Measurements from ENCODE around the gene IL23R.
"Not testable (repeated sequence)": the region's sequence is repeated elsewhere in the genome, so short reads cannot be mapped to it uniquely, and the experiment has no call there.

IL23R gene

DNA sequence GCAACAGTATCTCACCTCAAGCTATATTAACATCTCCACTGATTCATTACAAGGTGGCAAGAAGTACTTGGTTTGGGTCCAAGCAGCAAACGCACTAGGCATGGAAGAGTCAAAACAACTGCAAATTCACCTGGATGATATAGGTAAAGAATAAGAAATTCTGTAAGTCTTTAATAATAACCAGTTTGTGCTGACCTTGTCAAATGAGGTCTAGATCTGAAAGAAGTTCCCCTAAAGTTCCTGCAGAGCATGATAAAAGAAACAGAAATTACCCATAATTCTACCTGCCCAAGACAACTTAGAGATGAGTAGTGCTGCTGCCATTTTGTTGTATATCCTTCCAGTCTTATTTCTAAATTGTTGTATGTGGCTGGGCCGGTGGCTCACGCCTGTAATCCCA lies 34.5 kb downstream of the IL23R start:
- no peak for DNase-seq

DNA sequence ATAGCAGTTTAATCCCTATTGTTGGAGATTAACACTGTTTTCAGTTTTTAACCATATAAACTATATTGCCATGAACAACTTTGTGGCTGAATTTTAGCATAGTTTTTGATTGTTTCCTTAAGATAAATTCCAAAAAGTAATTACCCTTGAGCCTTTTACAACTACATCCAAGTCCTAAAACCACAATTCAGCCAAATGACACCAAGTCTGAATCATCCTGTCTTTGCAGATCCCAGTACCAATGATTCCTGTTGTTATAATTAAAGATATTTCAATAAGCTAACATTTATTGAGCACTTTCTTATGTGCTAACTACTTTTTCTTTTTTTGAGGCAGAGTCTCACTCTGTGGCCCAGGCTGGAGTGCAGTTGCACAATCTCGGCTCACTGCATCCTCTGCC lies 35.6 kb downstream of the IL23R start:
- no peak for DNase-seq

DNA sequence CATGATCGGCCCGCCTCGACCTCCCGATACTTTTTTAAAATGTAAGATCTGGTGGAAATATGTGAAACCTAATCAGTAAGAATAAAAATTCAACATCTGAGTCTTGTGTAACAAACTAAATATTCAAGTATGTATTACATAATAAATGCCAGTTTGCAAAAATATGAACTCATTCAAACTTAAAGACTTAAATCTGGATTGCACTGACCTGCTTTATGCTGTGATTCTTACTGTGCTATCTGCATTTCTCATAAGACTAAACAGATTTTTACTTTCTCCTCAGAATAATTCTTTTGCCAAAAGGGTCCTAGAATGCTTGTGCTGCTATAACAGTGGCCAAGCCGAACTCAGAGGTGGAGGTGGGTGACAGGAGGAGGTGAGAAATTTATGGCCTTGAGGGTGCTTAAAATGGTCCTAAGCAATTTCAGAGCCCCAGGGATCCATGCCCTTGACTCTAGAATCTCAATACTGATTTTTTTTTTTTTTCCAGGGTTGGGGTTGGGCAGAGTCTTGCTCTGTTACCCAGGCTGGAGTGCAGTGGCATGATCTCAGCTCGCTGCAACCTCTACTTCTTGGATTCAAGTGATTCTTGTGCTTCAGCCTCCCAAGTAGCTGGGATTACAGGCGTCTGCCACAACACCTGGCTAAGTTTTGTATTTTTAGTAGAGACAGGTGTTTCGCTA lies 38.2 kb downstream of the IL23R start:
- DNase-seq: no peak

- not testable (repeated sequence) for DNase-seq
These were observed 41.1 kb downstream of the IL23R start for GRCh38 chr1:67207398-67207797.

DNA sequence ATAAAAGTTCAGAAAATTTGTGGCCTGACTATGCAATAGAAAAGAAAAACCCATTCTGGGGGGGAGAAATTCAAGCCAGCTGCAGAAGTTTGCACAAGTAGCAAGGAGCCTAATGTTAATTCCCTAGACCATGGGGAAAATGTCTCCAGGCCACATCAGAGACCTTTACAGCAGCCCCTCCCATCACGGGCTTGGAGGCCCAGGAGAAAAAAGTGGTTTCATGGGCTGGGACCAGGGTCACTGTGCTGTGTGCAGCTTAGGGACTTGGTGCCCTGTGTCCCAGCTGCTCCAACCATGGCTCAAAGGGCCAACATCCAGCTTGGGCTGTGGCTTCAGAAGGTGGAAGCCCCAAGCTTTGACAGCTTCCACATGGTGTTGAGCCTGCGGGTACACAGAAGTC lies 42.0 kb downstream of the IL23R start:
- DNase-seq: no peak

DNA sequence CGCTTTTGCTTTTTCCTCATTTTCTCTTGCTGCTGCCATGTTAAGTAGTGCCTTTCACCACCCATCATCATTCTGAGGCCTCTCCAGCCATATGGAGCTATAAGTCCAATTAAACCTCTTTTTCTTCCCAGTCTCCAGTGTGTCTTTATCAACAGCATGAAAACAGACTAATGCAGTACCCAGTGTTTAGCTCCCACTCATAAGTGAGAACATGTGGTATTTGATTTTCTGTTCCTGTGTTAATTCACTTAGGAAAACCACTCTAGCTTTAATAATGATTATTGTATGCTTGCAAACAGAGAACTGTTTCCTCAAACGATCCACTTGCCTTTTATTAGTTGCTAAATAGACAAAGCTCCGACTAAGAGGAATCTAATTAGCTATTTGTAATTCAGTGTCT lies 43.3 kb downstream of the IL23R start:
- DNase-seq: no peak

DNA sequence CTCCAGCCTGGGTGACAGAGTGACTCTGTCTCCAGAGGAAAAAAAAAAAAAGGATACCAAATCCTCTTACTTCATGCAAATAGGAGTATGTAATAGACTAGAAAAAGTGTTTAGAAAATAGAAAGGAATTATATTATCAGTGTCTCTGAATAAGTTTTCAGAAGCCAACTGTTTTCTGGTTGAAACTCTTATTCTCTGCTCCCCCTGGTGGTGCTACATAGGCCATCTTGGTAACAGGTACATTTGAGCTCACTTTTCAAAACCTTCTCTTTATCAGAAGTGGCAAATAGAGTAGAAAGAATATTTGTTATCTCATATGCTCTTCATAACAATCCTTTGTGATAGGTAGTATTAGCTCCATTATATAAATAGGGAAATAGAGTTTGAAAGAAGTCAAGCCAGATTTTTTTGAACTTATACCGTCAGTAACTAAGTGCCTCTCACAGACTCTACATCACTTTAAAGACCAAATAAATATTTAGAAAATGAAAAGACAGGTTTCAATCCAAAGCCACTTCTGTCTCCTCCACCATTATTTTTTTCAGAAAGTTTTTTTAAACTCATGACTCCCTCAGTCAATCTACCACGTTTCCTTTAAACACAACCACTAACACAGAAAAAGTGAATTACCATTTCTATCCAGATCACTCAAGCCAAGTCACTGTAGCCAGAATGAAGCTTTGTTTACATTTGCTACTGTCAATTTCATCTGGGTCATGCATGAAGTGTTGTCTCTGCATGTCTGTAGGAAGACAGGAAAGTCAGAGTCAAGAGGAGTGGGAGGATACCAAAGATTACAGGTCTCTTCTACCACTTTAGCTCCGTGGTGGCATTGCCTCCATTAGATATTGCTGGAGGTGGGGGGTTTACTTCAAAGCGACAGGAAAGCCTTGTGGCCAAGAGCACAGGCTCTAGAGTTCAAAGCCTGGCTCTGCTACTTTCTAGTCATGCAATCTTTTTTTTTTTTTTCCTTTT lies 45.6 kb downstream of the IL23R start:
- DNase-seq: no peak

DNA sequence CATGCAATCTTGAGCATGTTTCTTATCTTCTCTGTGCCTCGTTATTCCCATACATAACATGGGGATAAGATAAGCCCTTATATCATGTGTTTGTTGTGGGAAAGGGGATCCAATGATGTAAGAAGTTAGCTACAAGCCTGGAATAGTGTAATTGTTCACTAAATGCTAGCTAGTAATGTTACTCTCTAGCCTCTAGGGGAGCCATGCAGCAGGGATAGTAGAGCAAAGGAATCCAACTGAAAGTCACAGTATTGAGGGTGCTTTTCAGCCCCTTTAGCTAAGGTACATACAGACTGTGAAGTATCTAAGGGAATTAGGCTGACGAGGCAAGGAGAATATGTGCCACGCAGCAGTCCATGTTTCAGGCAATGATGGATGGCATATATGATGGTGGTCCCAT lies 46.9 kb downstream of the IL23R start:
- DNase-seq: no peak

- no peak for DNase-seq
These were observed 47.7 kb downstream of the IL23R start for GRCh38 chr1:67213948-67214347.

DNA sequence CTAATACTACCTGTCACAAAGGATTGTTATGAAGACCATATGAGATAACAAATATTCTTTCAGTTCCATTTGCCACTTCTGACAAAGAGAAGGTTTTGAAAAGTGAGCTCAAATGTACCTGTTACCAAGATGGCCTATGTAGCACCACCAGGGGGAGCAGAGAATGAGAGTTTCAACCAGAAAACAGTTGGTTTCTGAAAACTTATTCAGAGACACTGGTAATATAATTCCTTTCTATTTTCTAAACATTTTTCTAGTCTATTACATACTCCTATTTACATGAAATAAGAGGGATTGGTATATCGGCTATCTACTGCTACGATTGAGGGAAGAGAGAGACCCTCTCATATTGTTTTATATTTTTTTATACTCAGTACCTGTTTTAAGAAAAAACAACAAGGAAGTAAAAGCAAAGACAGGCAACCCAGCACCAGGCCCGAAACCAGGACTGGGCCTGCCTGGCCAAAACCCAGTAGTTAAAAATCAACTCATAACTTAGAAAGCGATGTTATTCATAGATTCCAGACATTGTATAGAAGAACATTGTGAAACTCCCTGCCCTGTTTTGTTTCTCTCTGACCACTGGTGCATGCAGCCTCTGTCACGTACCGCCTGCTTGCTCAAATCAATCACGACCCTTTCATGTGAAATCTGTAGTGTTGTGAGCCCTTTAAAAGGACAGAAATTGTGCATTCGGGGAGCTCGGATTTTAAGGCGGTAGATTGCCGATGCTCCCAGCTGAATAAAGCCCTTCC lies 48.3 kb downstream of the IL23R start:
- no peak for DNase-seq

DNA sequence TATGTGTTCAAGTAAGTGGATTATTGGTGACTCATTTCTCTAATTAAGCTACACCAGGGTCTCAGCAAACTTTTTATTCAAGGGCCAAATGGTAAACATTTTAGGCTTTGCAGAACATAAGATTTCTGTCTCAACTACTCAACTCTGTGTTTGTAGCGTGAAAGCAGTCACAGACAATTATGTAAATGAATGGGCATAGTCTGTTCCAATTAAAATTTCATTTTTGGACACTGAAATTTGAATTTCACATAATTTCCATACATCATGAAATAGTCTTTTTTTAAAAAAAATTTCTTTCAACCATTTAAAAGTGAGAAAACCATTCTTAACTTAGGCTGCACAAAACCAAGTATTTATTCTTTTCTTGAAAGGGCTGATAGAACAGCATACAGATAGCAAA lies 50.1 kb downstream of the IL23R start:
- no peak for DNase-seq

DNA sequence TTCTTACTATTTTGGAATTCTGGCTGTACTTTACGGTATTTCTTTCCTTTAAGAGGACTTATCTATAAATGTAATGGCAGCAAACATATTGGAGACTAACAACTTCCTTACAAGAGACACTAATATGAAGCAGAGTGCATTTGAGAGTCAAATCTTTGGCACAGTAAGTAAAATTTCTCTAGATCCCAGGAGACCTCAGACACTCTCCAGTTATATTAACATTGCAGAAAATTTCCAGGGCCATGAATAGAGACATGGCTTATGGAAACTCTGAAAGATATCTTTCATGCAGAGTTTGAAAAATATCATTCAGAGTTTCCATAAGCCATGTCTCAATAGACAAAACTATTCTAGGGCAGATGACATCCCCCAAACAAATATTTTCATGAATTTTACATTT lies 51.2 kb downstream of the IL23R start:
- DNase-seq: no peak

DNA sequence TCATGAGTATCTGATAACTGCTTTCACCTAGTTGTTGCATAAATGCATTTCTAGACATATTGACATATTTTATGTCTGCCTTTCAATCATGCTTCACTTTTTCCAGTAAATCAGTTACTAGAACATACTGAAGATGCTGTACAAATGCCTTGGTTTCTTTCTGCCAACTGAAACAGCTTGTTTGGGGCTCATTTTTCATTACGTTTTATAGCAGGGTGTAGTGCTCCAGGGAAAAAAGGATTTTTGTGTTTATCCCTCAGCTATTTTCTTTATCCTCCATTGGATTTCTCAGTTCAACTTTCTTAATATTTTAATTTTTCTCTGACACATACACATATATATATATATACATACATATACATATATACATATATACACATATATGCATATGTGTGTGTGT lies 51.7 kb downstream of the IL23R start:
- no peak for DNase-seq

GRCh38 chr1:67224856-67225255 lies 58.6 kb downstream of the IL23R start:
- DNase-seq: no peak

DNA sequence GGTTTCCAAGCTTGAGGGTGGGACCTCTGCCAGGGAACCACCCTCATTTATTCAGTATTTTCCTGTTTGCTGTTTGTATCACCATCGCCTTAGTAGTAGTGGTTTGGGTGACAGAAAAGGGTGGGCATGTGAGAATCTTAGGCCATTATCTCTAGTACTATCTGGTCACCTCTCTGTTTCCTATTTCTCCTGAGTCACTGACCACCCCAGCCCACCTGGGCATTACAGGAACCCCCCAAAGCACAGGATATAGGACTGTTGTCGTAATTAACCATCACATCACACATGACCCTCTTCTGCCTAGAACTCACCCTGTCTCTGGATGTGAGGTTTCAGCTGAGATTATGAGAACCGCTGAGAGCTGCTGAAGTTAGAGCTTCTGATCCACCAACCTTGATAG lies 60.4 kb downstream of the IL23R start:
- no peak for DNase-seq

DNA sequence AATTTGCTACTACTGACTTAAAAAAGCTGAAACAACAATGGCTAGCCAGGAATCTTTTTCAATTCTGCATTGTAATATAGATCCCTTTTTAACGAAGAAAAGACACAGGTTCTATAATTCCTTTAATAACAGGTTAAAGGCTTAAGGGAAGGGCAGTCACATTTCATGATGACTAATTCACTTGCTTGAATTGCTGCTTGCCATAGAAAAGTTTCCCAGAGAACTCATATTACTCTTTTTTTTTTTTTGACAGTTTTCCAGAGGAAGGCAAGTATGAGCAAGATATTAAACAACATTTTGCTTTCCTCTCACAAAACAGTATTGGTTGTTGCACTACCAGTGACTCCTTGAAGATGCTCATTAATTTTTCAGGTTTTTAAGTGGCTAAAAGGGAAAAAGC lies 60.9 kb downstream of the IL23R start:
- no peak for DNase-seq

DNA sequence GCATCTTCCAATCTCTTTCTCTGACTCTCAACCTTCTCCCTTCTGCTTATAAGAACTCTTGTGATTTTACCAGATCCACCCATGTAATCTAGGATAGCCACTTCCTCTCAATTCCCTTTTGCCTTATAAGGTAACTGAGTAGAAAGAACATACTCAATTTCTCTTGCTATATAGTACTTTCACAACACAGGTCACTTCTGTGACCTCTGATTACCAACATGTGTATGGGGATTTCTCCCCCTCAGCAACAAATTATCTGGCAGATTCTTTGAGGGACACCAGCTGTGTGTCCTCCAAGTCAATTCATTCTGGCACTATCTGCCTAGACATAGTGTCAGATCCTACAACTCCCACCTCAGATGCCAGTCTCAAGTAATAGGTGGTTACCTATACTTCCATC lies 62.5 kb downstream of the IL23R start:
- DNase-seq: no peak

DNA sequence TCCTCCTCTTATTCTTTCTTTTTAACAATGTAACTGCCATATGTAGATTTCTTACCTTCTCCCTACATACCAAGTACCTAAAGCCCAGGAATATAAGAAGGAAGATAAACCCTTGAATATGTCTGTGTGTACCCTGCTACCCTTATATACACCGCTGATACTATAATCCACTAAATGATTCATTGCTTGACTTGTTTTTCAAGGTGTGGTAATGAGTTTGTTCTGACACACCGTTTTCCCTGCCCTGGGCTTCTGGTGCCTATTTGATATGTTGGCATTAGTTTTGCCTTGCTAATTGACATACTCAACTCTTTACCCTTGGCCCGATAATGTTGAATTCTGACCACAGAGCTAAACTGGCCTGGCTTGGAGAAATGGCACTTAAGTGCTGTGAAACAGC lies 64.3 kb downstream of the IL23R start:
- DNase-seq: no peak

GRCh38 chr1:67236277-67236676 lies 70.0 kb downstream of the IL23R start:
- DNase-seq: no peak

DNA sequence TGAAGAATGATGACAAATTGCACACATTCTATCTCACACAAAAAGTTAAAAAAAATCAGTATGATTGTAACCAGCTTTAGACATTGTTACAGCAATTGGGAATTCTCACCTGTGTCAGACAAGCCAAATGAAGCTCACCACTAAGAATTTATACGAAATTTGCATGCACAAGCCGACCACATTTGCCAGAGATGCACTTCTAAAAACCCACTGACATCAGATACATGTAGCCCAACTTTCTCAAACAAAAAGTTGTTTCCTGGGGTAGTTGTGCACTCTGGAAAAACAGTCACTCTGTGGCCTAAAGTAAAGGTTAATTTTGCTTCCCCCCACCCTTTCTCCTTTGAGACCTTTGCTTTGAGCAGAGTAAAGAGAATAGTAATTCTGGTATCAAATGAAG lies 73.5 kb downstream of the IL23R start:
- no peak for DNase-seq

DNA sequence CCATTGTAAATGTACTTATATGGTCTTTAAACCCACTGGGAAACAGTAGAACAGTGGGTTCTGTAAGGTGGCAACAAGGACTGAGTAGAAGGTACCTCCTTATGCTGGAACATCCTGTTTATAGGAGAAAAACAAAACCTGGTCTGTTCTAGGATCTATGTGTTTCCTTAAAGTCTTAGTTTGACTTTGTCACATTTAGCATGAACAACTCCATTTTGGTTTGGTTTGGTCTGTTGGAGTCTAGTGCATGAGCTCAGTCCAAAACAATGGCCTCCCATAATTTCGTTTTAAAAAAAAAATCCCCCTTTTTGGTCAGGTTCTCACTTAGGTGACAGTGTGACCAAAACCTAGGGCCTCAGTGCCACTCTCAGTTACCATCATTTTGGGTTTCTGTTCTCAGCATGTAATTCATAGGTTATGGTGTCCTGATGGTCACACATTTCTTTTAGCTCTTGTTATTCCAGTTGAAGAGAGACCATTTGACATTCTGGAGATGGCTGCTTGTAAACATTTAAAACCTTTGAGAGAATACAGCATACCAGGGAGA lies 75.0 kb downstream of the IL23R start:
- DNase-seq: no peak

GRCh38 chr1:67242016-67242415 lies 75.8 kb downstream of the IL23R start:
- DNase-seq: no peak

- no peak for DNase-seq
These were observed 83.9 kb downstream of the IL23R start for GRCh38 chr1:67250051-67250653.

Measured in effector CD8-positive, alpha-beta T cell (primary cell).